Glutamatergic neuron (in vitro differentiated cells): ENCODE data around the gene RPGRIP1L. TPM values are rescaled to one million over a fixed set of nuclear protein-coding genes. Genes with fewer than 3 reads are reported as not detected.
"Not testable (repeated sequence)": the region's sequence is repeated elsewhere in the genome, so short reads cannot be mapped to it uniquely, and the experiment has no call there.

Source experiments
- DNase-seq: peaks from one replicate; pipeline ENCODE4 v3.0.0; 2022
- H3K27ac Mint-ChIP-seq: one replicate; pipeline ENCODE4 v1.8.0; 2020; ENCODE audit warnings: mild to moderate bottlenecking, mixed read lengths, inconsistent platforms; ENCODE audit not compliant: unreplicated experiment
- H3K27me3 Mint-ChIP-seq: one replicate; pipeline ENCODE4 v1.8.0; 2020; ENCODE audit warnings: mild to moderate bottlenecking, moderate library complexity, mixed read lengths, inconsistent platforms; ENCODE audit not compliant: unreplicated experiment
- H3K36me3 Mint-ChIP-seq: one replicate; pipeline ENCODE4 v1.8.0; 2020; ENCODE audit warnings: mild to moderate bottlenecking, mixed read lengths, inconsistent platforms; ENCODE audit not compliant: unreplicated experiment
- H3K4me1 Mint-ChIP-seq: one replicate; pipeline ENCODE4 v1.8.0; 2020; ENCODE audit warnings: mild to moderate bottlenecking, low read depth, mixed read lengths, inconsistent platforms; ENCODE audit not compliant: unreplicated experiment
- H3K4me3 Mint-ChIP-seq: one replicate; pipeline ENCODE4 v1.8.0; 2020; ENCODE audit warnings: mild to moderate bottlenecking, mixed read lengths, inconsistent platforms; ENCODE audit not compliant: unreplicated experiment
- H3K9me3 Mint-ChIP-seq: one replicate; pipeline ENCODE4 v1.8.0; 2020; ENCODE audit warnings: mild to moderate bottlenecking, moderate library complexity, mixed read lengths, inconsistent platforms; ENCODE audit not compliant: unreplicated experiment
- total RNA-seq: library from RNA; stranded (reverse); fragmentation: NEBNext Ultra II Directional; extraction: Animal tissue kit (Norgen Biotek cat#: 25700); gene quantifications from one replicate; pipeline ENCODE4 v1.2.1, GENCODE V29; 2021; ENCODE audit not compliant: unreplicated experiment
- TF ChIP-seq, protein P1 (sequence below): fragments of 200-600 bp; sonication (generic); IDR thresholded peaks from one replicate; pipeline ENCODE4 v1.5.0; 2021; ENCODE audit not compliant: partially characterized antibody, unreplicated experiment

The RPGRIP1L gene
- total RNA-seq, 1 donor from 2014 or later = 18.0 TPM

DNA sequence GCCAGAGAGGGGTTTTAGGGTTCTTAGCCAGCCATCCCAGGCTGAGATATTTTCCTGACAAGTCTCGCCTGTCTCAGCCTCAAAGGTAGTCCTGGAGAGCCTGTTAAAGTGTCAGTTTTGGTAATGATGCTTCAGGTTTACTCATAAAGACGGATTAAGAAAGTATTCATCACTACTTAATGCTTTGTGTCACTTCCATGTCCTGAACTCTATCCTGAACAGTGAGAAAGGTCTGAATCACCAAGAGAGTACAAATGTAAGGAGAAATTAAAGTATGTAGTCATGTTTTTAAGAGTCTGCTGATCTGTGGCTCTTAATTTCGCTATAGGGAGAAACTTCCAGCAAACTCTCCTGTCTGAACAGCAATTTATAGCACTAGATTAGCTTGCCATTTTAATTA lies 14.0 kb downstream of the RPGRIP1L start:
- TF ChIP-seq, protein P1, sequence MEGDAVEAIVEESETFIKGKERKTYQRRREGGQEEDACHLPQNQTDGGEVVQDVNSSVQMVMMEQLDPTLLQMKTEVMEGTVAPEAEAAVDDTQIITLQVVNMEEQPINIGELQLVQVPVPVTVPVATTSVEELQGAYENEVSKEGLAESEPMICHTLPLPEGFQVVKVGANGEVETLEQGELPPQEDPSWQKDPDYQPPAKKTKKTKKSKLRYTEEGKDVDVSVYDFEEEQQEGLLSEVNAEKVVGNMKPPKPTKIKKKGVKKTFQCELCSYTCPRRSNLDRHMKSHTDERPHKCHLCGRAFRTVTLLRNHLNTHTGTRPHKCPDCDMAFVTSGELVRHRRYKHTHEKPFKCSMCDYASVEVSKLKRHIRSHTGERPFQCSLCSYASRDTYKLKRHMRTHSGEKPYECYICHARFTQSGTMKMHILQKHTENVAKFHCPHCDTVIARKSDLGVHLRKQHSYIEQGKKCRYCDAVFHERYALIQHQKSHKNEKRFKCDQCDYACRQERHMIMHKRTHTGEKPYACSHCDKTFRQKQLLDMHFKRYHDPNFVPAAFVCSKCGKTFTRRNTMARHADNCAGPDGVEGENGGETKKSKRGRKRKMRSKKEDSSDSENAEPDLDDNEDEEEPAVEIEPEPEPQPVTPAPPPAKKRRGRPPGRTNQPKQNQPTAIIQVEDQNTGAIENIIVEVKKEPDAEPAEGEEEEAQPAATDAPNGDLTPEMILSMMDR = no peak
- Mint-ChIP-seq H3K4me1 (peaks cover 3% of the 10 kb centered on the region), H3K27me3 (peaks cover 1% of the 10 kb centered on the region), H3K4me3 (no peak overlapping the region), H3K9me3 (no peaks in the 10 kb centered on the region), H3K27ac (no peak overlapping the region), H3K36me3 (peaks cover 8% of the 10 kb centered on the region)
- DNase-seq = no peak

DNA sequence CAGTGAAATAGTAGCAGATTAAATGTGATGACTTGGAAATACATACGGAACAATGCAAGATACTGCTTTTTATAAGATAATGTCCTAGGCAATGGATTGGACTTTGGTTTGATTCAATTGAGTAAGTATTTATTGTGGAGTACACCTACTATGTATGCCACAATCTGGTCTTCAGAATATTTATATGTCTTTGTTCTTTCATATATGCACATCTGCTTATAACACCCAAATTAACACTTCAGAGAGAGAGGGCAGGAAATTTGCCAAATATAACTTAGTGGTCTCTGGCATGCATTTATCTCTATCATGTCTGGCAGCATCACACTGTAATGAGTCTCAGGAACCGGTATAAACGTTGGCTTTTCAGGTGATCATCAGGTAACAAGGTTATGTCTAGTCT lies 16.9 kb downstream of the RPGRIP1L start:
- no peak overlapping the region for H3K4me3 Mint-ChIP-seq
- H3K27ac Mint-ChIP-seq = no peak overlapping the region
- H3K36me3 Mint-ChIP-seq = peaks cover 8% of the 10 kb centered on the region
- no peaks in the 10 kb centered on the region for H3K4me1 Mint-ChIP-seq
- no peaks in the 10 kb centered on the region for H3K9me3 Mint-ChIP-seq
- no peak for DNase-seq
- TF ChIP-seq, protein P1 = no peak
- H3K27me3 Mint-ChIP-seq = no peaks in the 10 kb centered on the region

DNA sequence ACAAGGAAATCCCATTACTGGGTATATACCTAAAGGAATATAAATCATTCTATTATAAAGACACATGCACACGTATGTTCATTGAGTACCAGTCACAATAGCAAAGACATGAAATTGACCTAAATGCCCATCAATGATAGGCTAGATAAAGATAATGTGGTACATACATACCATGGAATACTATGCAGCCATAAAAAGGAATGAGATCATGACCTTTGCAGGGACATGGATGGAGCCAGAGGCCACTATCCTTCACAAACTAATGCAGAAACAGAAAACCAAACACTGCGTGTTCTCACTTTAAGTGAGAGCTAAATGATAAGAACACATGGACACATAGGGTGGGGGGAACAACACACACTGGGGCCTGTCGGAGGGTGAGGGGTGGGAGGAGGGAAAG lies 18.3 kb downstream of the RPGRIP1L start:
- H3K27me3 Mint-ChIP-seq, H3K4me3 Mint-ChIP-seq, H3K4me1 Mint-ChIP-seq, H3K27ac Mint-ChIP-seq, H3K36me3 Mint-ChIP-seq, H3K9me3 Mint-ChIP-seq, DNase-seq: not testable (repeated sequence)

DNA sequence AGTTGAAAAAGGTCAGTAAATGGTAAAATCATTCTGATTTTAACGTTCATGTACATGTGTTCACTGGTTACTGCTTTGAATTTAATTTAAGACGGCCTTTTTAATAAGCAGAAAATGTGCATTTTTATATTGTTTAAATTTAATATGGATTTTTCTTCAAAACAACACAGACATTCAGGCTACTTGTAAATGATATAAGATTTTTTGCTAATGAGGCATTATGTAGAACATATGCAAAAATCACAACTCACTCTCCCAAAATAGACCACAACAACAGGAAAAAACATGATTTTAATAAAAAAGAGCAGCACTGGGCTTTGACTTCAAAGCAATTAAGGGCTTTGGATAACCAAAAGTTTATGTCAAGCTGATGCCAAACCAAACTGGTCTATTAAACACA lies 22.3 kb downstream of the RPGRIP1L start:
- TF ChIP-seq, protein P1 = no peak
- no peak overlapping the region for H3K27ac Mint-ChIP-seq
- H3K27me3 Mint-ChIP-seq = peaks cover 3% of the 10 kb centered on the region
- peaks cover 4% of the 10 kb centered on the region for H3K4me1 Mint-ChIP-seq
- peaks cover 8% of the 10 kb centered on the region for H3K36me3 Mint-ChIP-seq
- H3K9me3 Mint-ChIP-seq = no peaks in the 10 kb centered on the region
- H3K4me3 Mint-ChIP-seq = no peak overlapping the region
- no peak for DNase-seq

DNA sequence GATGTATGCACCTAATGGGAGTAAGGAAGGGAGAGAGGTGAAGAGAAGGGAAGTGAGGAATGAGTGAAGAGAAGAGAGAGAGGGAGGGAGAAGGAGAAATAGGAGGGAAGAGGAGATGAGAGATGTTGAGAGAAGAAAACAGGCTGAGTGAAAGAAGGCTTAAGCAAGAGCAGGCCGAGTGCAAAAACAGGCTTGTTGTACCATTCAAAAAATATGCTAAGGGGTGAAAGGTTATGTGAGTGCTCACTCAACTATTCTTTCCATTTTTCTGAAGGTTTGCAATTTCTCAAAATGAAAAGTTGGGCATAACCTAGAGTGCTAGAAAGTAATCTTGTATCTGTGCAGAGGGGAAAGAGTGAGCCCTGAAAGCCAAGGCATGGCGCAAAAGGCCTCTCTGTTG lies 22.9 kb downstream of the RPGRIP1L start:
- no peaks in the 10 kb centered on the region for H3K9me3 Mint-ChIP-seq
- TF ChIP-seq, protein P1 = no peak
- peaks cover 4% of the 10 kb centered on the region for H3K4me1 Mint-ChIP-seq
- no peak for DNase-seq
- peaks cover 3% of the 10 kb centered on the region for H3K27me3 Mint-ChIP-seq
- H3K4me3 Mint-ChIP-seq = no peak overlapping the region
- no peak overlapping the region for H3K27ac Mint-ChIP-seq
- H3K36me3 Mint-ChIP-seq = peaks cover 8% of the 10 kb centered on the region
